HepG2 (cell line): Measurements from ENCODE around the gene IZUMO4. TPM values are rescaled to one million over a fixed set of nuclear protein-coding genes. Genes with fewer than 3 reads are reported as not detected.
"Not testable (repeated sequence)": the region's sequence is repeated elsewhere in the genome, so short reads cannot be mapped to it uniquely, and the experiment has no call there.

Experiments used
- BRCA1 ChIP-seq: sonication (generic); formaldehyde crosslinking; IDR thresholded peaks from 2 replicates; pipeline ENCODE4 v1.4.0; 2020; ENCODE audit warnings: missing genetic modification reagents
- EP300 ChIP-seq, 3 experiments: sonication (generic) in 1 of 3; formaldehyde crosslinking in 1 of 3; IDR thresholded peaks; 2 replicates each; pipeline versions ENCODE4 v1.5.1 to v1.6.1; 2011 to 2020; ENCODE audit warnings: low read depth in 2 of 3, low read length in 2 of 3, borderline replicate concordance in 1 of 3, improper control_type of control experiment in 1 of 3, mild to moderate bottlenecking in 1 of 3, missing genetic modification reagents in 1 of 3, moderate library complexity in 1 of 3
- FOSL2 ChIP-seq: sonication (generic); formaldehyde crosslinking; IDR thresholded peaks from 2 replicates; pipeline ENCODE4 v1.4.0; 2020; ENCODE audit warnings: missing genetic modification reagents
- HDAC1 ChIP-seq: sonication (generic); formaldehyde crosslinking; IDR thresholded peaks from 2 replicates; pipeline ENCODE4 v1.5.1; 2020; ENCODE audit warnings: mild to moderate bottlenecking, missing genetic modification reagents
- SP1 ChIP-seq, 2 experiments: fragments of 450-650 bp in 1 of 2; sonication (generic) in 1 of 2; formaldehyde crosslinking in 1 of 2; IDR thresholded peaks; 2 replicates each; pipeline versions ENCODE4 v1.4.0 to v1.6.1; 2016 to 2020; ENCODE audit warnings: missing genetic modification reagents in 1 of 2
- polyA plus RNA-seq, 8 experiments: library from polyadenylated mRNA; depleted of rRNA in 3 of 8; stranded (reverse) in 7 of 8; unstranded in 1 of 8; fragments of >200 nt; fragmentation: Illumina TruSeq in 4 of 8; extraction: Trizol in 4 of 8; gene quantifications; 2 replicates each; pipeline versions ENCODE4 v1.2.1 to v1.2.3, GENCODE V29; 2011 to 2016; ENCODE audit warnings: low read depth in 4 of 8, missing spikeins in 1 of 8, mixed read lengths in 1 of 8; ENCODE audit not compliant: insufficient read depth in 1 of 8
- total RNA-seq, 5 experiments: library from RNA; depleted of rRNA; stranded (reverse); fragments of >200 nt; fragmentation: Illumina TruSeq; extraction: Trizol; gene quantifications; 2 replicates each; pipeline ENCODE4 v1.2.3, GENCODE V29; 2016; ENCODE audit warnings: low read depth in 1 of 5
- TF ChIP-seq, protein P1 (sequence below): IDR thresholded peaks from 2 replicates; pipeline ENCODE4 v1.6.1; 2018; ENCODE audit warnings: missing genetic modification reagents, mild to moderate bottlenecking, missing compliant biosample characterization
- TF ChIP-seq, protein P2 (sequence below): sonication (generic); formaldehyde crosslinking; IDR thresholded peaks from 2 replicates; pipeline ENCODE4 v1.5.1; 2020; ENCODE audit warnings: missing genetic modification reagents, mild to moderate bottlenecking, borderline replicate concordance
- TF ChIP-seq, protein P3 (sequence below): IDR thresholded peaks from 2 replicates; pipeline ENCODE4 v1.4.0; 2020; ENCODE audit warnings: mild to moderate bottlenecking, missing genetic modification reagents
- TF ChIP-seq, protein P4 (sequence below): IDR thresholded peaks from 2 replicates; pipeline ENCODE4 v1.6.1; 2016; ENCODE audit warnings: missing genetic modification reagents, missing compliant biosample characterization

IZUMO4 gene
- total and polyA plus RNA-seq, 2 of the 13 experiments (the other 11 are each of a cell fraction or from before 2014, with no cell fraction given), result 0.77 to 3.9 TPM

DNA sequence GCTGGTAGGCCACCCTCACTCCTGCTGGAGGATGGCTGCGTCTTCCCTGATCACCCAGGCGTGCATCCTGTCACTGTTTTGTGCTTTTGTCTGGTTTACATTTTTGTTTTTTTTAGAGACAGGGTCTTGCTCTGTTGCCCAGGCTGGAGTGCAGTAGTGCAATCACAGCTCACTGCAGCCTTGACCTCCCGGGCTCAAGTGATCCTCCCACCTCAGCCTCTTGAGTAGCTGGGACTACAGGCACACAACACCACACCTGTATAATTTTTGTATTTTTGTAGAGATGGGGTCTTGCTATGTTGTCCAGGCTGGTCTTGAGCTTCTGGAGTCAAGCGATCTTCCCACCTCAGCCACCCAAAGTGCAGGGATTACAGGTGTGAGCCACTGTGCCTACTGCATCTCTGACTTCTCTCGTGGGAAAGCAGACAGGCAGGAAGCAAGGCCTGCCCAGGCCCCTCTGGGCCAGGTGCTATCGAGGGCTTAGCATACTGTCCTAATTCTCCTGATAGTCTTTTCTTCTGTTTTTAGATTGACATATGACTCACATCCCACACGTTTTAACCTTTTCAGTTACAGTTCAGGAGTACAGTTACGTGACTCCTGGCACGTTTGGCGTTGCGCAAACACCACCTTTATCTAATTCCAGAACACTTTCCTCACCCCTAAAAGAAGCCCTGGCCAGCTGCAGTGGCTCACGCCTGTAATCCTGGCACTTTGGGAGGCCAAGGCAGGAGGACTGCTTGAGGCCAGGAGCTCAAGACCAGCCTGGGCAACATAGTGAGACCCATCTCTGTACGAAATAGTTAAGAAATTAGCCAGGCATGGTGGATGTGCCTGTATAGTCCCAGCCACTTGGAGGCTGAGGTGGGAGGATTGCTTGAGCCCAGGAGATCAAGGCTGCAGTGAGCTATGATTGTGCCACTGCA, 9.8 kb upstream of the IZUMO4 start (continued):
- TF ChIP-seq, protein P1, sequence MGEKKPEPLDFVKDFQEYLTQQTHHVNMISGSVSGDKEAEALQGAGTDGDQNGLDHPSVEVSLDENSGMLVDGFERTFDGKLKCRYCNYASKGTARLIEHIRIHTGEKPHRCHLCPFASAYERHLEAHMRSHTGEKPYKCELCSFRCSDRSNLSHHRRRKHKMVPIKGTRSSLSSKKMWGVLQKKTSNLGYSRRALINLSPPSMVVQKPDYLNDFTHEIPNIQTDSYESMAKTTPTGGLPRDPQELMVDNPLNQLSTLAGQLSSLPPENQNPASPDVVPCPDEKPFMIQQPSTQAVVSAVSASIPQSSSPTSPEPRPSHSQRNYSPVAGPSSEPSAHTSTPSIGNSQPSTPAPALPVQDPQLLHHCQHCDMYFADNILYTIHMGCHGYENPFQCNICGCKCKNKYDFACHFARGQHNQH (CRISPR knock-in tag), result peak; percentile 74; the same call in 1 of the 2 replicates
- TF ChIP-seq, protein P2, sequence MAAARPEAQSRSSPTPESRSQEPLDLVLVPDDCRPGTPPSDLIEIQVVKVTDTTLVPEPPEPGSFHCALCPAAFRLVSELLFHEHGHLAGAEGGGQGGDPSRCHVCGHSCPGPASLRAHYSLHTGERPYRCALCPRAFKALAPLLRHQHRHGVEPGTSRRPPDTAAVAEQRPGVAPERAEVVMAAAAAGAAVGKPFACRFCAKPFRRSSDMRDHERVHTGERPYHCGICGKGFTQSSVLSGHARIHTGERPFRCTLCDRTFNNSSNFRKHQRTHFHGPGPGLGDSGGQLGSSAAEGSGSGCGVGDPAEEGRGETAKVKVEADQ (CRISPR knock-in tag), result peak; percentile 69; the same call in 1 of the 2 replicates
- TF ChIP-seq, protein P3, sequence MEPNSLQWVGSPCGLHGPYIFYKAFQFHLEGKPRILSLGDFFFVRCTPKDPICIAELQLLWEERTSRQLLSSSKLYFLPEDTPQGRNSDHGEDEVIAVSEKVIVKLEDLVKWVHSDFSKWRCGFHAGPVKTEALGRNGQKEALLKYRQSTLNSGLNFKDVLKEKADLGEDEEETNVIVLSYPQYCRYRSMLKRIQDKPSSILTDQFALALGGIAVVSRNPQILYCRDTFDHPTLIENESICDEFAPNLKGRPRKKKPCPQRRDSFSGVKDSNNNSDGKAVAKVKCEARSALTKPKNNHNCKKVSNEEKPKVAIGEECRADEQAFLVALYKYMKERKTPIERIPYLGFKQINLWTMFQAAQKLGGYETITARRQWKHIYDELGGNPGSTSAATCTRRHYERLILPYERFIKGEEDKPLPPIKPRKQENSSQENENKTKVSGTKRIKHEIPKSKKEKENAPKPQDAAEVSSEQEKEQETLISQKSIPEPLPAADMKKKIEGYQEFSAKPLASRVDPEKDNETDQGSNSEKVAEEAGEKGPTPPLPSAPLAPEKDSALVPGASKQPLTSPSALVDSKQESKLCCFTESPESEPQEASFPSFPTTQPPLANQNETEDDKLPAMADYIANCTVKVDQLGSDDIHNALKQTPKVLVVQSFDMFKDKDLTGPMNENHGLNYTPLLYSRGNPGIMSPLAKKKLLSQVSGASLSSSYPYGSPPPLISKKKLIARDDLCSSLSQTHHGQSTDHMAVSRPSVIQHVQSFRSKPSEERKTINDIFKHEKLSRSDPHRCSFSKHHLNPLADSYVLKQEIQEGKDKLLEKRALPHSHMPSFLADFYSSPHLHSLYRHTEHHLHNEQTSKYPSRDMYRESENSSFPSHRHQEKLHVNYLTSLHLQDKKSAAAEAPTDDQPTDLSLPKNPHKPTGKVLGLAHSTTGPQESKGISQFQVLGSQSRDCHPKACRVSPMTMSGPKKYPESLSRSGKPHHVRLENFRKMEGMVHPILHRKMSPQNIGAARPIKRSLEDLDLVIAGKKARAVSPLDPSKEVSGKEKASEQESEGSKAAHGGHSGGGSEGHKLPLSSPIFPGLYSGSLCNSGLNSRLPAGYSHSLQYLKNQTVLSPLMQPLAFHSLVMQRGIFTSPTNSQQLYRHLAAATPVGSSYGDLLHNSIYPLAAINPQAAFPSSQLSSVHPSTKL (CRISPR knock-in tag), result peak; percentile 92
- TF ChIP-seq SP1 (IDR thresholded peaks at IDR 0.05), result not testable (repeated sequence)
- TF ChIP-seq SP1 (CRISPR knock-in tag; IDR thresholded peaks at IDR 0.05) (peak; percentile 67; the same call in 1 of the 2 replicates), BRCA1 (CRISPR knock-in tag) (0 out of 2 replicates have a peak, but pooled peaks have one; percentile 75), FOSL2 (CRISPR knock-in tag) (peak; percentile 96), HDAC1 (CRISPR knock-in tag) (peak; percentile 93), EP300 (IDR thresholded peaks at IDR 0.05; ENCODE audit: low read depth in 2 of 2, low read length in 2 of 2) (peak; percentile 45 to 78; a peak in 3 of 4 replicates), EP300 (CRISPR knock-in tag; IDR thresholded peaks at IDR 0.05; ENCODE audit: borderline replicate concordance) (peak; percentile 75)
- TF ChIP-seq, protein P4, sequence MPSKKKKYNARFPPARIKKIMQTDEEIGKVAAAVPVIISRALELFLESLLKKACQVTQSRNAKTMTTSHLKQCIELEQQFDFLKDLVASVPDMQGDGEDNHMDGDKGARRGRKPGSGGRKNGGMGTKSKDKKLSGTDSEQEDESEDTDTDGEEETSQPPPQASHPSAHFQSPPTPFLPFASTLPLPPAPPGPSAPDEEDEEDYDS (CRISPR knock-in tag), result peak; percentile 74
